ENCODE data around the gene DNAH14.

- TF ChIP-seq CTCF (IDR thresholded peaks at IDR 0.05), result no peak
- TF ChIP-seq POLR2A (IDR thresholded peaks at IDR 0.05), result no peak
Measured at GRCh38 chr1:225228871-225229303, 299.4 kb downstream of the DNAH14 start.

Data from adrenal gland (tissue), 5 donors.